HepG2 (cell line): ENCODE results near the gene ART3. TPM values are rescaled to one million over a fixed set of nuclear protein-coding genes. Genes with fewer than 3 reads are reported as not detected.

Experiments used
- ATAC-seq: fragments of 200-7000 bp; cut with Tn5 transposase; 3 replicates; pipeline ENCODE4 v1.9.1; 2020; ENCODE audit warnings: mild to moderate bottlenecking, moderate library complexity
- BruUV-seq: library from RNA; stranded (reverse); fragments of 400-500 nt; replicated peaks from 2 replicates; lab custom pipeline; 2021; lab: Mats Ljungman, UMichigan
- CTCF ChIA-PET: fragments of 300-600 bp; formaldehyde crosslinking; extraction: SDS; loops from one replicate; lab custom pipeline; 2021; ENCODE audit warnings: low total read pairs, inconsistent platforms, low intra/inter-chr PET ratio; lab: Yijun Ruan, JAX
- POLR2A ChIA-PET: fragments of 350-600 bp; sonication (Branson Sonifier 250); formaldehyde crosslinking; loops from one replicate; lab custom pipeline; 2020; ENCODE audit warnings: antibody characterized with exemption, inconsistent platforms; lab: Yijun Ruan, JAX
- DNase-seq: peaks from one replicate; pipeline ENCODE4 v3.0.0-alpha.2; 2015; ENCODE audit warnings: low spot score
- FAIRE-seq: peaks from 3 replicates; lab custom pipeline; 2011; peaks lifted over from hg19 to GRCh38; lab: Jason Lieb, UNC
- H2AFZ ChIP-seq: one replicate; pipeline ENCODE4 v1.6.1; 2011; ENCODE audit warnings: low read length, inconsistent platforms
- H3K27ac ChIP-seq: fragments of 300-600 bp; 3 replicates; pipeline ENCODE4 v1.8.0; 2011; ENCODE audit warnings: mixed run types, mild to moderate bottlenecking, mixed read lengths, low read length, inconsistent platforms; ENCODE audit not compliant: insufficient read depth; ENCODE audit errors: extremely low read length
- H3K27me3 ChIP-seq, 2 experiments: fragments of 200-600 bp in 1 of 2; 2 replicates in 1 of 2; 3 replicates in 1 of 2; pipeline versions ENCODE4 v1.6.0 to v1.8.0; 2011; ENCODE audit warnings: low read length in 2 of 2, mild to moderate bottlenecking in 2 of 2, moderate library complexity in 2 of 2, inconsistent platforms in 1 of 2; ENCODE audit not compliant: insufficient read depth in 2 of 2, control insufficient read depth in 1 of 2
- H3K36me3 ChIP-seq, 2 experiments: fragments of 200-600 bp in 1 of 2; replicated peaks in 1 of 2; 2 replicates in 1 of 2; 3 replicates in 1 of 2; pipeline versions ENCODE4 v1.5.1 to v1.8.0; 2011; ENCODE audit warnings: low read length in 2 of 2, inconsistent platforms in 1 of 2; ENCODE audit not compliant: insufficient read depth in 2 of 2, control insufficient read depth in 1 of 2
- H3K4me1 ChIP-seq: 2 replicates; pipeline ENCODE4 v1.5.1; 2012; ENCODE audit warnings: low read length, inconsistent platforms; ENCODE audit not compliant: insufficient read depth
- H3K4me2 ChIP-seq: 2 replicates; pipeline ENCODE4 v1.6.0; 2011; ENCODE audit warnings: low read depth, low read length, inconsistent platforms
- H3K4me3 ChIP-seq, 3 experiments: fragments of 200-600 bp in 1 of 3; sonication (generic), shearing (Covaris generic) in 1 of 3; replicated peaks in 1 of 3; 2 replicates each; pipeline ENCODE4 v1.5.1; 2011 to 2016; ENCODE audit warnings: low read length in 3 of 3, inconsistent platforms in 2 of 3, low read depth in 2 of 3, mild to moderate bottlenecking in 2 of 3, control low read depth in 1 of 3, mixed read lengths in 1 of 3; ENCODE audit not compliant: insufficient read depth in 1 of 3
- H3K79me2 ChIP-seq: one replicate; pipeline ENCODE4 v1.6.1; 2011; ENCODE audit warnings: low read length, inconsistent platforms; ENCODE audit not compliant: insufficient read depth
- H3K9ac ChIP-seq: 2 replicates; pipeline ENCODE4 v1.6.0; 2011; ENCODE audit warnings: mild to moderate bottlenecking, low read depth, low read length, inconsistent platforms; ENCODE audit not compliant: insufficient read depth
- H3K9me3 ChIP-seq: 2 replicates; pipeline ENCODE4 v1.5.1; 2012; ENCODE audit warnings: mild to moderate bottlenecking, low read length
- H4K20me1 ChIP-seq: 2 replicates; pipeline ENCODE4 v1.6.0; 2011; ENCODE audit warnings: inconsistent platforms, mild to moderate bottlenecking, low read length, moderate library complexity; ENCODE audit not compliant: insufficient read depth
- BCL6 ChIP-seq: IDR thresholded peaks from 2 replicates; pipeline ENCODE4 v1.6.1; 2016; ENCODE audit warnings: missing genetic modification reagents, missing compliant biosample characterization
- CHD4 ChIP-seq: fragments of 200-600 bp; sonication (generic); IDR thresholded peaks from 2 replicates; pipeline ENCODE4 v1.7.0; 2017; ENCODE audit warnings: mild to moderate bottlenecking, low read length, borderline replicate concordance
- HES4 ChIP-seq: sonication (generic); formaldehyde crosslinking; IDR thresholded peaks from 2 replicates; pipeline ENCODE4 v1.9.0; 2021; ENCODE audit warnings: mild to moderate bottlenecking, missing genetic modification reagents, borderline replicate concordance
- HNRNPK ChIP-seq: fragments of 200-400 bp; formaldehyde crosslinking; IDR thresholded peaks from 2 replicates; pipeline ENCODE4 v1.6.1; 2018; ENCODE audit warnings: low read length, low read depth, moderate library complexity, mild to moderate bottlenecking; ENCODE audit not compliant: poor library complexity, severe bottlenecking
- KMT2A ChIP-seq: sonication (generic); formaldehyde crosslinking; IDR thresholded peaks from 2 replicates; pipeline ENCODE4 v1.4.0; 2020; ENCODE audit warnings: missing genetic modification reagents
- LCORL ChIP-seq, 2 experiments: fragments of 450-650 bp in 1 of 2; sonication (generic) in 1 of 2; formaldehyde crosslinking in 1 of 2; IDR thresholded peaks; 2 replicates each; pipeline versions ENCODE4 v1.5.0 to v1.6.1; 2017 to 2020; ENCODE audit warnings: antibody characterized with exemption in 1 of 2, missing genetic modification reagents in 1 of 2
- MAF1 ChIP-seq: sonication (generic); formaldehyde crosslinking; IDR thresholded peaks from 2 replicates; pipeline ENCODE4 v1.5.0; 2020; ENCODE audit warnings: missing genetic modification reagents, borderline replicate concordance
- MED8 ChIP-seq: sonication (generic); formaldehyde crosslinking; IDR thresholded peaks from 2 replicates; pipeline ENCODE4 v1.8.1; 2023; ENCODE audit warnings: mild to moderate bottlenecking, missing genetic modification reagents; ENCODE audit not compliant: insufficient replicate concordance
- PITX1 ChIP-seq: sonication (generic); formaldehyde crosslinking; IDR thresholded peaks from 2 replicates; pipeline ENCODE4 v1.5.1; 2020; ENCODE audit warnings: mild to moderate bottlenecking, missing genetic modification reagents
- PLSCR1 ChIP-seq: sonication (generic); formaldehyde crosslinking; IDR thresholded peaks from 2 replicates; pipeline ENCODE4 v1.5.0; 2020; ENCODE audit warnings: missing genetic modification reagents, mild to moderate bottlenecking, borderline replicate concordance
- ZBTB7B ChIP-seq: sonication (generic); formaldehyde crosslinking; IDR thresholded peaks from 2 replicates; pipeline ENCODE4 v1.4.0; 2020; ENCODE audit warnings: missing genetic modification reagents
- ZNF672 ChIP-seq: sonication (generic); formaldehyde crosslinking; IDR thresholded peaks from 2 replicates; pipeline ENCODE4 v1.8.1; 2022; ENCODE audit warnings: missing genetic modification reagents
- WGBS: methylation state at CpG from one replicate; pipeline ENCODE4 v1.1.6; 2017; ENCODE audit warnings: low lambda C conversion rate; 5-methylcytosine and 5-hydroxymethylcytosine counted together
- in situ Hi-C: cut with HindIII; loops from 2 replicates; pipeline ENCODE4 v1.10.0; 2017; ENCODE audit warnings: low pct_unique_long_range_greater_than_20kb; ENCODE audit not compliant: extremely low pct_ligation_motif_present
- intact Hi-C: fragments of 100-400 bp; cut with micrococcal nuclease; formaldehyde crosslinking; loops from one replicate; pipeline ENCODE4 v1.10.0; 2022; ENCODE audit not compliant: unreplicated experiment
- polyA plus RNA-seq, 8 experiments: library from polyadenylated mRNA; depleted of rRNA in 3 of 8; stranded (reverse) in 7 of 8; unstranded in 1 of 8; fragments of >200 nt; fragmentation: Illumina TruSeq in 4 of 8; extraction: Trizol in 4 of 8; gene quantifications; 2 replicates each; pipeline versions ENCODE4 v1.2.1 to v1.2.3, GENCODE V29; 2011 to 2016; ENCODE audit warnings: low read depth in 4 of 8, missing spikeins in 1 of 8, mixed read lengths in 1 of 8; ENCODE audit not compliant: insufficient read depth in 1 of 8
- total RNA-seq, 5 experiments: library from RNA; depleted of rRNA; stranded (reverse); fragments of >200 nt; fragmentation: Illumina TruSeq; extraction: Trizol; gene quantifications; 2 replicates each; pipeline ENCODE4 v1.2.3, GENCODE V29; 2016; ENCODE audit warnings: low read depth in 1 of 5

ART3 gene
- total and polyA plus RNA-seq, 2 of the 13 experiments (the other 11 are each of a cell fraction or from before 2014, with no cell fraction given): not detected

- TF ChIP-seq PLSCR1: no peak
- TF ChIP-seq HES4 (CRISPR knock-in tag): no peak
- no peak for TF ChIP-seq PITX1 (CRISPR knock-in tag)
- no peak for TF ChIP-seq ZBTB7B
- TF ChIP-seq KMT2A: no peak
- TF ChIP-seq MED8: no peak
- TF ChIP-seq BCL6 (CRISPR knock-in tag): no peak
- TF ChIP-seq CHD4: no peak
- no peak for TF ChIP-seq ZNF672
- no peak for TF ChIP-seq LCORL (IDR thresholded peaks at IDR 0.05)
- TF ChIP-seq LCORL (CRISPR knock-in tag; IDR thresholded peaks at IDR 0.05): no peak
- DNase-seq (no peak), FAIRE-seq (no peak), ATAC-seq (no peak)
- Histone ChIP-seq H3K27ac (no peak overlapping the region), H2AFZ (no peak overlapping the region), H3K9ac (no peak overlapping the region), H3K79me2 (no peaks in the 10 kb centered on the region), H3K36me3 (peaks cover 11 to 53% of the 10 kb centered on the region in 2 experiments), H3K4me2 (no peak overlapping the region), H3K4me3 (no peak overlapping the region), H3K27me3 (no peaks in the 10 kb centered on the region), H3K9me3 (no peaks in the 10 kb centered on the region), H3K4me1 (no peaks in the 10 kb centered on the region), H4K20me1 (no peaks in the 10 kb centered on the region; the same call in 1 of the 2 replicates)
- BruUV-seq: no TSS peak
- 98% methylated on average over 4 of the region's 4 CpGs for WGBS
- ChIA-PET POLR2A (no interaction called here), CTCF (no interaction called here)
- in situ Hi-C loops: no loop called here
- intact Hi-C loops: no loop called here
Measured at GRCh38 chr4:76120199-76120598, 45.7 kb downstream of the ART3 start.

GRCh38 chr4:76125816-76126215 lies 51.3 kb downstream of the ART3 start:
- in situ Hi-C loops: no loop called here
- no peak for FAIRE-seq
- Histone ChIP-seq H2AFZ (no peak overlapping the region), H3K27me3 (no peaks in the 10 kb centered on the region), H3K9ac (no peak overlapping the region), H3K4me3 (no peak overlapping the region), H3K79me2 (no peaks in the 10 kb centered on the region), H3K36me3 (peaks cover 5 to 51% of the 10 kb centered on the region in 2 experiments; a peak in 4 of 5 replicates), H3K9me3 (no peaks in the 10 kb centered on the region), H3K27ac (no peak overlapping the region), H4K20me1 (no peaks in the 10 kb centered on the region), H3K4me1 (no peaks in the 10 kb centered on the region), H3K4me2 (no peak overlapping the region)
- intact Hi-C loops: no loop called here
- DNase-seq: no peak
- no TSS peak for BruUV-seq
- no peak for ATAC-seq
- ChIA-PET POLR2A (no interaction called here), CTCF (no interaction called here)
- TF ChIP-seq HNRNPK (peak; percentile 88), MAF1 (CRISPR knock-in tag) (no peak)
